Esophagus squamous epithelium (tissue), 4 donors: ENCODE results near the gene RRAD.

Source experiments
- CTCF ChIP-seq, 6 experiments: fragments of 450-650 bp in 4 of 6; fragments of 200-600 bp in 2 of 6; sonication (generic) in 2 of 6; IDR thresholded peaks; one replicate each; pipeline ENCODE4 v1.5.1; 2016 to 2019; ENCODE audit warnings: antibody characterized with exemption in 6 of 6, mild to moderate bottlenecking in 4 of 6, moderate library complexity in 4 of 6
- POLR2A ChIP-seq, 4 donors: fragments of 450-650 bp; IDR thresholded peaks; one replicate each; pipeline ENCODE4 v1.6.1; 2017; ENCODE audit warnings: antibody characterized with exemption in 4 of 4, mild to moderate bottlenecking in 4 of 4, moderate library complexity in 3 of 4

- no peak for TF ChIP-seq CTCF (IDR thresholded peaks at IDR 0.05)
- TF ChIP-seq POLR2A (IDR thresholded peaks at IDR 0.05): no peak
Measured at GRCh38 chr16:66871840-66872239, 53.5 kb downstream of the RRAD start.
